ENCODE data around the gene TTC39C.

- TF ChIP-seq, protein P1, sequence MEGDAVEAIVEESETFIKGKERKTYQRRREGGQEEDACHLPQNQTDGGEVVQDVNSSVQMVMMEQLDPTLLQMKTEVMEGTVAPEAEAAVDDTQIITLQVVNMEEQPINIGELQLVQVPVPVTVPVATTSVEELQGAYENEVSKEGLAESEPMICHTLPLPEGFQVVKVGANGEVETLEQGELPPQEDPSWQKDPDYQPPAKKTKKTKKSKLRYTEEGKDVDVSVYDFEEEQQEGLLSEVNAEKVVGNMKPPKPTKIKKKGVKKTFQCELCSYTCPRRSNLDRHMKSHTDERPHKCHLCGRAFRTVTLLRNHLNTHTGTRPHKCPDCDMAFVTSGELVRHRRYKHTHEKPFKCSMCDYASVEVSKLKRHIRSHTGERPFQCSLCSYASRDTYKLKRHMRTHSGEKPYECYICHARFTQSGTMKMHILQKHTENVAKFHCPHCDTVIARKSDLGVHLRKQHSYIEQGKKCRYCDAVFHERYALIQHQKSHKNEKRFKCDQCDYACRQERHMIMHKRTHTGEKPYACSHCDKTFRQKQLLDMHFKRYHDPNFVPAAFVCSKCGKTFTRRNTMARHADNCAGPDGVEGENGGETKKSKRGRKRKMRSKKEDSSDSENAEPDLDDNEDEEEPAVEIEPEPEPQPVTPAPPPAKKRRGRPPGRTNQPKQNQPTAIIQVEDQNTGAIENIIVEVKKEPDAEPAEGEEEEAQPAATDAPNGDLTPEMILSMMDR (IDR thresholded peaks at IDR 0.05): no peak
- no peak for TF ChIP-seq POLR2A (IDR thresholded peaks at IDR 0.05)
Observed at GRCh38 chr18:24031318-24031717, 16.8 kb downstream of the TTC39C start.

Measured in thyroid gland (tissue), 4 donors.